GM21717 (cell line): ENCODE results near the gene ATP2C2.
"Not testable (repeated sequence)": the region's sequence is repeated elsewhere in the genome, so short reads cannot be mapped to it uniquely, and the experiment has no call there.

Experiments used
- ATAC-seq: cut with Tn5 transposase; IDR thresholded peaks from one replicate; pipeline ENCODE4 v1.9.1; 2021; ENCODE audit warnings: mild to moderate bottlenecking, moderate library complexity; ENCODE audit not compliant: unreplicated experiment

ATP2C2 gene

DNA sequence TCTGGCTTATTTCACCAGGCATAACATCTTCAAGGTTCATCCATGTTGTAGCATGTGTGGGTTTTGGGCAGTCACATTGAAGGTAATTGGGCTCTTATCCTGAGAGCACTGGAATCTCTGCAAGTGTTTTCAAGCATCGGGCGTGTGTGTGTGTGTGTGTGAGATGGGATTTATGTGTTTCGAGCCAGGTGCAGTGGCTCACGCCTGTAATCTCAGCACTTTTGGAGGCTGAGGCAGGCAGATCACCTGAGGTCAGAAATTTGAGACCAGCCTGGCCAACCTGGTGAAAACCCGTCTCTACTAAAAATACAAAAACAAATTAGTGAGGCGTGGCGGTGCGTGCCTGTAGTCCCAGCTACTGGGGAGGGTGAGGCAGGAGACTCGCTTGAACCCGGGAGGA lies 27.7 kb downstream of the ATP2C2 start:
- ATAC-seq: not testable (repeated sequence)

- no peak for ATAC-seq
Observed at GRCh38 chr16:84396537-84397008, 28.2 kb downstream of the ATP2C2 start.

DNA sequence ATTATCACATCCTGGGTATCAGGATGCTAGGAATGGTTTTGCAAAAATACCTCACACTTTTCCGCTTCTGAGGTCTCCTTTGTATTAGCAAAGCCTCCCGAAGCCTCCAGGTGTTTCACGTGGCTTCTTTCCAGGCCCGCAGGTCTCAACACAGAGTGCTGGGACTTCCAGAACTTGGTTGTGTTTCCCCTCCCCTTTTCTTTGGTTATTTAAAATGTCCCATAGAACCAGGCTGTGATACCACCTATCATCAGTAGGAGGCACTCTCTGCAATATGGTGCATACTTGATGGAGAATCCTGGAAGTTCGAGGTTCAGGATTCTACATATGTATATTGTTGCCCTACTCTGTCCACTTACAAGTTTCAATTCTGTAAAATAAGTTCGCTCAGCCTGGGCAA lies 28.8 kb downstream of the ATP2C2 start:
- ATAC-seq: no peak

GRCh38 chr16:84398701-84399100 lies 30.4 kb downstream of the ATP2C2 start:
- no peak for ATAC-seq

GRCh38 chr16:84399912-84400311 lies 31.6 kb downstream of the ATP2C2 start:
- ATAC-seq: not testable (repeated sequence)

DNA sequence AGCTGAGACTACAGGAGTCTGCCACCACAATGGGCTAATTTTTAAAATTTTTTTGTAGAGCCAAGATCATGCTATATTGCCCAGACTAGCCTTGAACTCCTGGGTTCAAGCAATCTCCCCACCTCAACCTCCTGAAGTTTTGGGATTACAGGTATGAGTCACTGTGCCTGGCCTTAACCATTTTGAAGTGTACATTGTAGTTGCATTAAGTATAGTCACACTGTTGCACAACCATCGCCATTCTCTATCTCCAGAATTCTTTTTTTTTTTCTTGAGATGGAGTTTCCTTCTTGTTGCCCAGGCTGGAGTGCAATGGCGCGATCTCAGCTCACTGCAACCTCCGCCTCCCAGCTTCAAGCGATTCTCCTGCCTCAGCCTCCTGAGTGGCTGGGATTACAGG lies 35.1 kb downstream of the ATP2C2 start:
- ATAC-seq: not testable (repeated sequence)

DNA sequence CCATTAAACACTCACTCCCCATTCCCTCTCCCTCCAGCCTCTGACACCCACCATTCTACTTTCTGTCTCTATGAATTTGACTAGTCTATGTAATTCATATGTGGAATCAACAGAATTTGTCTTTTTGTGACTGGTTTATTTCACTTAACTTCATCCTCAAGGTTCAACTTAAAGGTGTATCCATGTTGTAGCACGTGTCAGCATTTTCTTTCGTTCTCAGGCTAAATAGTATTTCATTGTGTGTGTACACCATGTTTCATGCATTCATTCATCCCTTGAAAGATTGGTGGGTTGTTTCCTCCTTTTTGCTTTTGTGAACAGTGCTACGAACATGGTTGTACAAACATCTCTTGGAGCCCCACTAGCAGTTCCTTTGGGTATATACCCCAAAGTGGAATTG lies 36.0 kb downstream of the ATP2C2 start:
- no peak for ATAC-seq

DNA sequence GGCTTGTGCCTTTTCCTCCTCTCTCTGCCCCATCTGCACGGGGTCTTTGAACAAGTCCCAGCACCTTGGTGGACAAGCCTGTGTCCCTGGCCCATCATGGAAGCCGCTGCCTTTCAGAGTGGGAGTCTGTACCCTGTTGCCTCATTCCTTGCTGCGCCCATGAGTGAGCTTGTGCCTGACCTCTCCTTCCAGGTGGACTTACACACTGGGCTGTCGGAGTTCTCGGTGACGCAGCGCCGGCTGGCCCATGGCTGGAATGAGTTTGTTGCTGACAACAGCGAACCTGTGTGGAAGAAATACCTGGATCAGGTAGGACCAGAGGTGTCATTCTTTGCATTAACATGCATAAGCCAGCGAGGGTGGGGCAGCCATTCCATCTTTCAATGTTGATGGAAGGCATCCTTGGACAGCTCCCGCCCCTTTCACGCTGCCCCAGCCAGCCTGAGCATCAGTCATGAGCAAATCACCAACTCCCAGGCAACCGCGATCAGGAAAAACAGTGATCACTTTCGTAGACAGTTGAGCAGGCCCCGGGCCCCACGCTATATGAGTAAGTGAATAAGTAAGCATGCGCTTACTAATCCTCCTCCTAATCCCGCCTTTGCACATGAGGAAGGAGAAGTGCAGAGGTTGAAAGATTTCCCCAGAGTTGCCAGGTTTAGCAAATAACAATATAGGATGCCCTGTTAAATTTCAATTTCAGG lies 36.8 kb downstream of the ATP2C2 start:
- ATAC-seq: no peak

DNA sequence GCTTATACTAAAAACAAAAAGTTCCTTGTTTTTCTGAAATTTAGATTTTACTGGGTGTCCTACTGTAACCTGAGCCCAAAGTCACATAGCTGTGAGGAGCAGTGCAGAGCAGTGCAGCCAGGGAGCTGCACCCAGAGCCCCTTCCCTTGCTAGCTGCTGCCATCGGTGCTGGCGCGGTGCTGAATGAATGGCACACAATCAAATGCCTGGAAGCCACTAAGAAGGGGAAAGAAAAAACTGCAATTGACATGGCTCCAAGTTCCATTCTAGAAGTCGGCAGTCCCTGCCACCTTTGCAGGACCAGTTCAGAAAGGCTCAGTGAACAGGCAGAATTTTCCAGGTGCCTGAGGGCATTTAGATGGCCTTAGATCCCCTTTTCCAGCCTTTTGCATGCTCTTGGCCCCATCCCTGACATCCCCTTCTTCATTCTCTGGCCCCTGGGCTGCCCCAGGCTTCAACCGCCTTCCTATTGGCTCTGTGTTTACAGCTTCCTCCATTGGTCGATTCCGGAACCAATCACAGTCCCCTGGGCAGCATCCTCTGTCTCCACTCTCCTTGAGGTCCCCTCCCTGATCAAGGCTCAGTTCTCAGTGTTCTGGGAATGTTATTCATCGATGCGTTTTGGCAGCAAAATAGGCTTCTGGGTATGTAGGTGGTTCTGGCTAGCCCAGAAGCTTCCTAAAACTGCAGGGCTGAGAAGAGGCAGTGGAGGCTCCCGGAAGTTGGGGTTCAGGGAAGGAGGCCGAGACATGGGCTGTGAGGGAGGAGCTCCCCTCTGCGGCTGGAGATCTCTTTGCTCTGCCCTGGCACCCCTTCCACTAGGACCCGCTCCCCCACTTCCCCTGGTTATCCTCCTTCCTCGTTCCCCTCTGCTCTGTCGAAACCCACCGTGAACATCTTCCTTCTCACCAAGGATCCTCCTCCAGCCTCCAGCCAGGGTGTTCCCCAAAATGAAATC lies 37.9 kb downstream of the ATP2C2 start:
- no peak for ATAC-seq

DNA sequence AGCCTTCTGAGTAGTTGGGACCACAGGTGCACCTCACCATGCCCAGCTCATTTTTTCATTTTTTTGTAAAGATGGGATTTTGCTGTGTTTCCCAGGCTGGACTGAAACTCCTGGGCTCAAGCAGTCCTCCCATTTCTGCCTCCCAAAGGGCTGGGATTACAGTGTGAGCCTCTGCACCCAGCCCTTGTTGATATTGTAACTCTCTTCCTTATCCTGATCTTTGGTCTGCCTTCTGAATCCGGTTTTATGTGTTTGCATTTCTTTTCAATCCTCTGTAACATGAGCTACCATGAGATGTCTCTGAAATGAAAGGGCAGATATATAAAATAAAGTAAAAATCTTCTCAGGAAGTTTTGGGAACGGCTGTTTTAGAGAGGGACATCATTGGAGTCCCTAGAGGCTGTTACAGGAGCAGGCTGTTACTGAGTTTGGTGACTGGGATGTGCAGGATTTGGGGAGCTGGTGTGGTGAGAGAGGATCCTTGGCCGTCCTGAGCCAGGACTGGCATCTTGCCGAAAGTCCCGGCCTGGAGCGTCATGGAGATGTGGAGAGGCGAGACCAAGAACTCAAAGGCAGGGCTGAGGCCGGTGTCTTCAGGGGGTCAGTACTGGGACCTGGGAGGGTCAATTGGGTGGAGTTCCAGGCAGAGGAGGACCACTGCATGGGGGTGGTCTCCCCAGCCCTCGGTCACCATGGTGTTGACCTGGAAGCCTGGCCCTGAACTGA lies 39.4 kb downstream of the ATP2C2 start:
- ATAC-seq: no peak

DNA sequence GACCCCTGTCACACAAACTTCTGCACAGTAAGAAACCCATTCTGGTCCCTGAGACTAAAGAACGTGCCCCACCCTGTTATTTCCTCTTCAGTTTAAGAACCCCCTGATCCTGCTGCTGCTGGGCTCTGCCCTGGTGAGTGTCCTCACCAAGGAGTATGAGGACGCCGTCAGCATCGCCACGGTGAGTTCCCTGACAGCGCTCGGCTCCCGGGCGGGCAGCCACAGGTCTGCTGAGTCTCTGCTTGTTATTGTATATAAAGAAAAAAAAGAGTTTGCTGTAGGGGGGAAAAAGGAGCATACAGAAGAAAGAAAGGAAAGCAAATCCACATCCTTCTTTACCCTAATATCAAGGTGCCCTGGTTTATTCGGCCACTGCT lies 40.0 kb downstream of the ATP2C2 start:
- ATAC-seq: no peak

DNA sequence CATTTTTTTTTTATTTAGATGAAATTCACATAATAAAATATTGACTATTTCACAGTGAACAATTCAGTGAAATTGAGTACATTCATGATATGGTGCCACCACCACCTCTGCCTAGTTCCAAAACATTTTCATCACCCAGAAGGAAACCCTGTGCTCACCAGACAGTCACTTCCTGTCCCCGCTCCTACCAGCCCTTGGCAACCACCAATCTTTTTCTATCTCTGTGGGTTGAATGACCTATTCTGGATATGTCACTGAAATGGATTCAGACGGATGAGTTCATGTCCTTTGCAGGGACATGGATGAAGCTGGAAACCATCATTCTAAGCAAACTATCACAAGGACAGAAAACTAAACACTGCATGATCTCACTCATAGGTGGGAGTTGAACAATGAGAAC lies 40.5 kb downstream of the ATP2C2 start:
- no peak for ATAC-seq

DNA sequence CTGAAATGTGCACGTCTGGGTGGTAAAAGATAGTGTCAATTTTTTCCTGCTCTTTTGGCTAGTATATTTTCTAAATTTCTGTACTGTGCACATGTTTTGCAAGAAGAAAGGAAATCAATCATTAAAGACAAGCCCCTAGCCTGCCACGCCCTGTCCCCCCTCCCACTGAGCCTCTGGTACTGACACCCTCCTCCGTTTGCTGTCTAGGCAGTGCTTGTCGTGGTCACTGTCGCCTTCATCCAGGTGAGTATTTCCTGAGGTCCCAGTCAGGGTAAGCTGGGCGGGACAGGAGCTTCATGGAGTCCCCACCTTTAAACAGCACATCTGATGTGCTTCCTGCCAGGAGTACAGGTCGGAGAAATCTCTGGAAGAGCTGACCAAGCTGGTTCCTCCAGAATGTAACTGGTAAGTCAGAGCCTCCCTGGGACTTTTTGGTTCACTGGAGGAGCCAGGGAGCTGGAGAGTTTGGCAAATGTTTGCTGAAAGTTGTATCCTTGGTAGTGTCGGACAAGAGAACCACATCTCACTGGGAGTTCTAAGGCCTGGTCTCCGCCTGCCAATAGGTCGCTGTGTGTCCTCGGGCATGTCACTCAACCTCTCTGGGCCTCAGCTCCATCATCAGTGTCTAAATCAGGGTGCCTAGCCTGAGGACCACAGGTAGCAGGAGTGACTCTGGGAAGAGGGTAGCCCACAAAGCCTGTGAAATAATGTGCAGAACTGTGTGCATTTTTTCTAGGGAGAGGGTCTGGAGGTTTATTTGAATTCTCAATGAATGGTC lies 42.2 kb downstream of the ATP2C2 start:
- no peak for ATAC-seq

- no peak for ATAC-seq
Observed at GRCh38 chr16:84411768-84412167, 43.4 kb downstream of the ATP2C2 start.

- ATAC-seq: no peak
Observed at GRCh38 chr16:84412262-84412661, 43.9 kb downstream of the ATP2C2 start.

DNA sequence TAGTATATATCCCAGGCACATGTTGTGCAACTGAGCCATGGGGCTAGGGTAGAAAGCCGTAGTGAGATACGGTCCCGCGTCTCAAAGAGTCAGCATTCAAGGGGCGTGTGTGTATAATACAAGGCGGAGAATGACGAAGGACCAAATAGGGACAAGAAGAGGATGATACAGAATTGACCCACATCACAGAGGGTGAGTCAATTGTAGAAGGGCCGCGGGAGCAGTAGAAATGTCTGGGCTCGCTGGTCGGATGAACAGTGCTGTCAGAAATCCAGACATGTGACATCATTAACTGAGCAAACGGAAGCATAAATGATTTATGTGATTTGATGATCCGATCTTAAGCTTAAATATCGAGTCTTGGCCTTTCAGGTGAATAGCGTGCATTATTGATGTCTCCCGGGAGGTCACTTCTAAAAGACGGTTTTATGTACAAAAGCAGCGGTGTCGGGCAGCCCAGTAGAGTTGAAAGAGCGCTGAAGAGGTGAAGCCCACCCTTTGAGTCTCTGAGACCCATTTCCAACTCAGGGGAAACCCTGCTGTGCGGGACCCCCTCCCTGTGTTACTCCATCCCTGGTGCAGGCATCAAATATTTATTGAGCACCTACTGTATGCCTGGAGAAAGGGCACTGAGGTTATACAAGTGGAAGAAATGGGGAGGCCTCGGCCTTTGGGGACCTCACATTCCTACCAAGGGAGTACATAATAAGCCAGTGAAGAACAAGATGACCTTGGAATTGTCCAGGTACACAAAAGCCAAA lies 45.1 kb downstream of the ATP2C2 start:
- no peak for ATAC-seq

DNA sequence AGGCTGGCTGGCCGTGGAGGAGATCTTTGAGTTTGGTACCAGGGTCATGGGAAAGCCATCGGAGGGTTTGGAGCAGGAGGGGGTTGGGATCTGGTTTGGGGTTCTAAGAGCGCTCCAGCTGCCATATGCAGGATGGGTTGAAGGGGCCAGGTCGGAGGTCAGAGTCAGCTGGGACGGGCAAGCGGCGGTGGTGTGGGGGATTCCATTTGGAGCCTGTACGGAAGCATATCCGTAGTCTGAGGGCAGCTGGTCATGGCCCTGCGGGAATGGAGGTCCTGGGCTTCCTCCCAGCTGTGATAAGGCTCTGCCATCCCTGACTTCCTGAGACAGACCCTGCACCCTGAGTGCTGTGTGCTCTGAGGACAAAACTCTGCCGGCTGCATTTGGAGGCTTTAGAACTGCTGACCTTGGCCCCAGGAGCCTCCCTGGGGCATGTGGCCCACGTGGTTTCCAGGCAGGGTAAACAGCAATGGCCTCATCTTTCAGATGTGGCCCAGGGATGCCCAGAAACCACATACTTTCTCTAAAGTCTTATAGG lies 46.5 kb downstream of the ATP2C2 start:
- ATAC-seq: no peak

GRCh38 chr16:84416407-84417321 lies 48.3 kb downstream of the ATP2C2 start:
- ATAC-seq: no peak
